OCI-LY3 (cell line): ENCODE data around the gene CLDN5.

ENCODE experiments used
- H2AFZ ChIP-seq: fragments of 200-600, 300-600 bp; shearing (Covaris generic); 2 replicates; pipeline ENCODE4 v1.6.0; 2014; ENCODE audit warnings: antibody characterized with exemption, low read depth, low read length
- H3K27ac ChIP-seq: fragments of 200-600, 300-600 bp; sonication (generic); 2 replicates; pipeline ENCODE4 v1.5.1; 2014; ENCODE audit warnings: mild to moderate bottlenecking, low read length, moderate library complexity, mixed read lengths
- H3K27me3 ChIP-seq: fragments of 200-600, 300-600 bp; sonication (generic); 2 replicates; pipeline ENCODE4 v1.6.1; 2014; ENCODE audit warnings: low read depth, low read length, mixed read lengths
- H3K36me3 ChIP-seq: fragments of 200-600, 300-600 bp; sonication (generic); replicated peaks from 2 replicates; pipeline ENCODE3; 2014; ENCODE audit warnings: low read depth, low read length, mixed read lengths
- H3K4me1 ChIP-seq: fragments of 300-600, 200-600 bp; sonication (generic); 2 replicates; pipeline ENCODE4 v1.6.1; 2014; ENCODE audit warnings: low read length, mixed read lengths
- H3K4me2 ChIP-seq: fragments of 200-600, 300-600 bp; sonication (generic); 2 replicates; pipeline ENCODE4 v1.6.1; 2014; ENCODE audit warnings: low read length, mixed read lengths
- H3K4me3 ChIP-seq: fragments of 300-600, 200-600 bp; sonication (generic); 2 replicates; pipeline ENCODE4 v1.5.1; 2014; ENCODE audit warnings: antibody characterized with exemption, mild to moderate bottlenecking, low read length, moderate library complexity
- H3K79me2 ChIP-seq: fragments of 300-600, 200-600 bp; shearing (Covaris generic); 2 replicates; pipeline ENCODE4 v1.6.1; 2014; ENCODE audit warnings: mild to moderate bottlenecking, low read length, mixed read lengths
- H3K9ac ChIP-seq: fragments of 300-600, 200-600 bp; shearing (Covaris generic); 2 replicates; pipeline ENCODE4 v1.6.0; 2014; ENCODE audit warnings: mild to moderate bottlenecking, low read length, moderate library complexity
- H3K9me3 ChIP-seq: fragments of 200-600, 300-600 bp; shearing (Covaris generic); 2 replicates; pipeline ENCODE4 v1.6.1; 2014; ENCODE audit warnings: low read length, mixed read lengths; ENCODE audit not compliant: insufficient read depth
- H4K20me1 ChIP-seq: fragments of 200-600, 300-600 bp; sonication (generic); 2 replicates; pipeline ENCODE4 v1.6.1; 2016; ENCODE audit warnings: low read length, mixed read lengths; ENCODE audit not compliant: insufficient read depth
- EZH2phosphoT487 ChIP-seq: fragments of 200-600 bp; shearing (Covaris generic); IDR thresholded peaks from 2 replicates; pipeline ENCODE4 v1.6.1; 2018; ENCODE audit warnings: antibody characterized with exemption, mixed run types, low read depth
- TF ChIP-seq, protein P1 (sequence below): fragments of 200-600, 300-600 bp; sonication (generic); IDR thresholded peaks from 2 replicates; pipeline ENCODE4 v1.5.1; 2014; ENCODE audit warnings: antibody characterized with exemption, low read length, low read depth

CLDN5 gene

DNA sequence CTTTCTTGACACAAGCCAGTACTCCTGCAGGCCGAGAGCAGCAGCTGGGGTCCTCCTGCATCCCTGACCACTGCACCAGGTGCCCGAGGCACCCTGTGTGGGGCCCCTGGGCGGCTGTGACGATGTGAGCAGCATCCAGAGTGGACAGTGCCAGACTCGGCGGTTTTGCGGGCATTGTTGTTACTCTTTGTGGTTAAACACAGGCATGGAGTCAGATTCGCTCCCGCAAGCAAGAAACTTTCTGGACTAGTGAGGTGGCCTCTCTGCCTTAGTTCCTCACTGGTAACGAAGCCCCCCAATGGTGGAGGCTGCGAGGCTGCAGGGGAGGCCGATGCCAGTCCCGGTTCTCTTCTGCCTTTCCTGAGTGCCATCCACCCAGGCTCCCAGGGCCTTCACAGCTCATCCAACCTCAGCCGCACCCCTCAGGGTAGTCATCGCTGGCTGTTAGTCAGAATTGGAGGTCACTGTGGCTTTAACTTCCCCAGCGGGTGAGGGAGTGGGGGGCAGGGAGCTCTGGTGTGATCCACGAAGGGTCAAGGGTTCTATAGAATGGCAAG, 3.7 kb upstream of the CLDN5 start:
- Histone ChIP-seq H3K4me2 (no peak overlapping the region), H3K27me3 (peaks cover 12% of the 10 kb centered on the region; the same call in 1 of the 2 replicates), H3K9ac (no peak overlapping the region), H3K9me3 (no peaks in the 10 kb centered on the region), H3K4me1 (peaks cover 10% of the 10 kb centered on the region), H3K36me3 (no peaks in the 10 kb centered on the region), H4K20me1 (no peaks in the 10 kb centered on the region), H3K4me3 (no peak overlapping the region), H3K79me2 (no peaks in the 10 kb centered on the region), H2AFZ (no peak overlapping the region), H3K27ac (no peak overlapping the region)
- TF ChIP-seq, protein P1, sequence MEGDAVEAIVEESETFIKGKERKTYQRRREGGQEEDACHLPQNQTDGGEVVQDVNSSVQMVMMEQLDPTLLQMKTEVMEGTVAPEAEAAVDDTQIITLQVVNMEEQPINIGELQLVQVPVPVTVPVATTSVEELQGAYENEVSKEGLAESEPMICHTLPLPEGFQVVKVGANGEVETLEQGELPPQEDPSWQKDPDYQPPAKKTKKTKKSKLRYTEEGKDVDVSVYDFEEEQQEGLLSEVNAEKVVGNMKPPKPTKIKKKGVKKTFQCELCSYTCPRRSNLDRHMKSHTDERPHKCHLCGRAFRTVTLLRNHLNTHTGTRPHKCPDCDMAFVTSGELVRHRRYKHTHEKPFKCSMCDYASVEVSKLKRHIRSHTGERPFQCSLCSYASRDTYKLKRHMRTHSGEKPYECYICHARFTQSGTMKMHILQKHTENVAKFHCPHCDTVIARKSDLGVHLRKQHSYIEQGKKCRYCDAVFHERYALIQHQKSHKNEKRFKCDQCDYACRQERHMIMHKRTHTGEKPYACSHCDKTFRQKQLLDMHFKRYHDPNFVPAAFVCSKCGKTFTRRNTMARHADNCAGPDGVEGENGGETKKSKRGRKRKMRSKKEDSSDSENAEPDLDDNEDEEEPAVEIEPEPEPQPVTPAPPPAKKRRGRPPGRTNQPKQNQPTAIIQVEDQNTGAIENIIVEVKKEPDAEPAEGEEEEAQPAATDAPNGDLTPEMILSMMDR, result no peak
- TF ChIP-seq EZH2phosphoT487, result no peak

DNA sequence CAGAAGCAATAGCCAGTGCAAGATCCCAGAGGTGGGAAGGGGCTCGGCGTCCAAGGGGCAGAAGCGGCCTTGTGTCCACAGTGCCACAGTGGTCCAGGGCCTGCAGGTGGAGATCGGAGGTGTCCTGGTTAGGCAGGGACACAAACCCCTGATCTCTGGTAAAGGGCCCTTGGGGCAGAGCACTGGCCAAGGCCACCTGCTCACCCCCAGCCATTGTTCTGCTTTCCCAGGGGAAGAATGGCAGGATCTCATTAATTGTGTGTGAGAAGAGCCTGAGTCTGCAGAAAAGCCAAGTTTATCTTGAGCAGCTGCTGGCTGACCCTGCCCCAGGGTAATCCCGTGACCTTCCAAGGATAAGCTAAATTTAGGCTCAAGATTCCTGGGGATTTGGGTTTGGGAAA, 3.1 kb upstream of the CLDN5 start:
- Histone ChIP-seq H2AFZ (no peak overlapping the region), H3K4me2 (no peak overlapping the region), H3K79me2 (no peaks in the 10 kb centered on the region), H3K27me3 (peaks cover 12% of the 10 kb centered on the region; the same call in 1 of the 2 replicates), H3K9me3 (no peaks in the 10 kb centered on the region), H3K27ac (no peak overlapping the region), H3K36me3 (no peaks in the 10 kb centered on the region), H3K4me1 (peaks cover 10% of the 10 kb centered on the region), H3K4me3 (no peak overlapping the region), H3K9ac (no peak overlapping the region), H4K20me1 (no peaks in the 10 kb centered on the region)
- no peak for TF ChIP-seq EZH2phosphoT487
- TF ChIP-seq, protein P1, result no peak

DNA sequence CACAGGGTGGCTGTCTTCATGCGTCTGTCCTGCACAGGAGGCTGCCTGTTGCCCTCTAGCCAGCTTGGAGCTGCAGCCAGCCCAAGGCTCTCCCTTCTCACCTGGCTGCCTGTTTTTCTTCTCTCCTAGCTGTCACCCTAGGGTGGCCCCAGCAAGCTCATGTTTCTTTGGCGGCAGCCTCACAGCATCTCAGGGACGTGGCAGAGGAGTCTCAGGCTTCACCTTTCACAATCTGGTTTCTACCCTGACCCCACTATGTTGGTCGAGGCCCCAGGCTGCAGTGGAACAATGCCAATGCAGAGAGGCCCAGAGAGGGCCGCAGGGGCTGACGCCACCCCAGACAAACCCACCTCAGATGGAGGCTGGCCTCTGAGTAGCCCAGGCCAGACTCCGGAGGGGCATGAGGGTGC, 2.5 kb upstream of the CLDN5 start:
- Histone ChIP-seq H3K27ac (no peak overlapping the region), H3K27me3 (peaks cover 12% of the 10 kb centered on the region; the same call in 1 of the 2 replicates), H3K4me3 (no peak overlapping the region), H4K20me1 (no peaks in the 10 kb centered on the region), H3K79me2 (no peaks in the 10 kb centered on the region), H3K4me2 (no peak overlapping the region), H3K9me3 (no peaks in the 10 kb centered on the region), H3K9ac (no peak overlapping the region), H3K36me3 (peaks cover 2% of the 10 kb centered on the region), H3K4me1 (peaks cover 10% of the 10 kb centered on the region), H2AFZ (no peak overlapping the region)
- TF ChIP-seq, protein P1, result no peak

GRCh38 chr22:19526076-19526701, 2.0 kb upstream of the CLDN5 start:
- TF ChIP-seq, protein P1, result no peak
- TF ChIP-seq EZH2phosphoT487, result no peak
- no peak overlapping the region for H3K27ac ChIP-seq
- peaks cover 10% of the 10 kb centered on the region for H3K4me1 ChIP-seq
- no peak overlapping the region for H2AFZ ChIP-seq
- no peaks in the 10 kb centered on the region for H3K79me2 ChIP-seq
- H3K27me3 ChIP-seq, result peaks cover 12% of the 10 kb centered on the region; the same call in 1 of the 2 replicates
- no peaks in the 10 kb centered on the region for H3K9me3 ChIP-seq
- no peak overlapping the region for H3K4me3 ChIP-seq
- no peaks in the 10 kb centered on the region for H4K20me1 ChIP-seq
- no peak overlapping the region for H3K4me2 ChIP-seq
- H3K36me3 ChIP-seq, result peaks cover 3% of the 10 kb centered on the region
- H3K9ac ChIP-seq, result no peak overlapping the region
